K562 (cell line): ENCODE results near the gene CCDC15. TPM values are rescaled to one million over a fixed set of nuclear protein-coding genes. Genes with fewer than 3 reads are reported as not detected.

Experiments used
- BMI1 ChIP-seq: fragments of 150-350 bp; IDR thresholded peaks from 2 replicates; pipeline ENCODE4 v1.6.1; 2014; ENCODE audit warnings: low read length
- DNMT1 ChIP-seq: fragments of 450-650 bp; IDR thresholded peaks from 2 replicates; pipeline ENCODE4 v1.6.1; 2016; ENCODE audit warnings: antibody characterized with exemption, mild to moderate bottlenecking
- ETV6 ChIP-seq, 3 experiments: fragments of 150-350 bp in 1 of 3; sonication (generic) in 1 of 3; formaldehyde crosslinking in 1 of 3; IDR thresholded peaks; 2 replicates each; pipeline versions ENCODE4 v1.6.1 to v1.8.0; 2014 to 2022; ENCODE audit warnings: borderline replicate concordance in 2 of 3, low read depth in 2 of 3, antibody characterized with exemption in 1 of 3, low read length in 1 of 3, mild to moderate bottlenecking in 1 of 3, missing genetic modification reagents in 1 of 3
- KLF13 ChIP-seq: fragments of 450-650 bp; IDR thresholded peaks from 2 replicates; pipeline ENCODE4 v1.6.1; 2016; ENCODE audit warnings: missing genetic modification characterization, low read depth, mild to moderate bottlenecking, missing compliant biosample characterization, moderate library complexity, borderline replicate concordance
- NFYB ChIP-seq: IDR thresholded peaks from 2 replicates; pipeline ENCODE4 v1.6.1; 2011; ENCODE audit warnings: mild to moderate bottlenecking, moderate library complexity; ENCODE audit not compliant: insufficient read length; ENCODE audit errors: extremely low read depth
- RBM34 ChIP-seq: fragments of 200-400 bp; formaldehyde crosslinking; IDR thresholded peaks from 2 replicates; pipeline ENCODE4 v1.6.1; 2018; ENCODE audit warnings: low read length, borderline replicate concordance; ENCODE audit not compliant: insufficient read depth
- RHOXF2B ChIP-seq: fragments of 250-450 bp; sonication (Bioruptor Pico); conservative IDR thresholded peaks from 2 replicates; pipeline ENCODE4 v1.5.1; 2021
- SMARCC2 ChIP-seq: fragments of 450-650 bp; IDR thresholded peaks from 2 replicates; pipeline ENCODE4 v1.6.1; 2017; ENCODE audit warnings: antibody characterized with exemption, moderate library complexity, mild to moderate bottlenecking, low read depth
- TRIM24 ChIP-seq, 2 experiments: fragments of 450-650 bp; IDR thresholded peaks; 2 replicates each; pipeline ENCODE4 v1.6.1; 2016
- ZNF668 ChIP-seq: fragments of 250-450 bp; sonication (Bioruptor Pico); IDR thresholded peaks from 2 replicates; pipeline ENCODE4 v1.8.0; 2022; ENCODE audit warnings: mild to moderate bottlenecking, inconsistent platforms
- polyA plus RNA-seq, 8 experiments: library from polyadenylated mRNA; depleted of rRNA in 4 of 8; stranded (reverse) in 5 of 8; unstranded in 3 of 8; fragments of >200 nt; fragmentation: Nextera tagmentation in 2 of 8; fragmentation: Illumina TruSeq in 1 of 8; extraction: Ambion mirVana in 2 of 8; extraction: Trizol in 1 of 8; gene quantifications; 2 replicates each; pipeline versions ENCODE4 v1.2.1 to v1.2.3, GENCODE V29; 2011 to 2014; ENCODE audit warnings: inconsistent platforms in 1 of 8, missing spikeins in 1 of 8
- total RNA-seq, 7 experiments: library from RNA; depleted of rRNA in 6 of 7; stranded (reverse); fragments of >200 nt in 6 of 7; fragmentation: Illumina TruSeq in 2 of 7; extraction: Trizol in 2 of 7; gene quantifications; 2 replicates each; pipeline versions ENCODE4 v1.2.1 to v1.2.3, GENCODE V29; 2011 to 2021; ENCODE audit warnings: low replicate concordance in 1 of 7
- TF ChIP-seq, protein P1 (sequence below): fragments of 450-650 bp; IDR thresholded peaks from 2 replicates; pipeline ENCODE4 v1.6.1; 2016; ENCODE audit warnings: mild to moderate bottlenecking, moderate library complexity
- TF ChIP-seq, protein P2 (sequence below): fragments of 450-650 bp; formaldehyde crosslinking; conservative IDR thresholded peaks from 2 replicates; pipeline ENCODE4 v1.4.0; 2022; ENCODE audit warnings: mild to moderate bottlenecking, missing genetic modification characterization
- TF ChIP-seq, protein P3 (sequence below): fragments of 450-650 bp; IDR thresholded peaks from 2 replicates; pipeline ENCODE4 v1.6.1; 2014; ENCODE audit warnings: low read depth, mild to moderate bottlenecking, moderate library complexity, borderline replicate concordance

The CCDC15 gene
- total and polyA plus RNA-seq, 9 of the 15 experiments (the other 6 are each of a cell fraction or from before 2014, with no cell fraction given): 1.9 to 9.2 (median 3.9) TPM

DNA sequence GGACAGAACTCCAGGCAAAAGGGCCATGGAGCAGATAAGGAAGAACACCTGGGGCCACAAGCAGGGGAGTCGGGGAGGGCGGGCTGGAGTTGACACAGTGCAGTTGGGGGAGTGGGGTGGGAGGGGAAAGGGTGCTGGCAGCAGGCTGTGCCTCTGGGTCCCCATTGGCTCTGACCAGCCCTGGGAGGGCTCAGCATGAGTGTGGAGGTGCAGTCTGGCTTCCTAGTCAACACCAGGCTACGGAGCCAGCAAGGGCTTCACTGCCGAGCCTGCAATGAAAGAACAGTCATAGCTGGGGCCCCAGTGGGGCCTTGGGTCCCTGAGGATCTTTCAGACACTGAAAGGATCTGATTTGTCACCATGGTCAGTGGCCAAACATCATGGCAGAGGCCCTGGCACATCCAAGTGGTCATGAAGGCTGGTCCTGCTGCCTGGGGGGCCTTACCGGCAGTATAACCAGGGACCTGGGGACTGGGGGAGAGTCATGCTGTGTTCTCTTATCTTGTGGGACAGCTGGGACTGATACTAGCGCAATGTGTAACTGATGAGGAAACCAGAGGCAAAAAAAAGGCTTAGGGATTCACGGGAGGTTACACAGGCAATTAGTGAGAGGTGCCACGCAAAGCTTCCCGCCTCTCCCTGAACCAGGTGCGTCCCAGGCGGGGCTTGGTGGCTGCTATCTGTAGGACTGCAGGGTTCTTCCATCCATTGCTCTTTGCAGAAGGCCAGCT lies 120.7 kb downstream of the CCDC15 start (continued):
- TF ChIP-seq, protein P1, sequence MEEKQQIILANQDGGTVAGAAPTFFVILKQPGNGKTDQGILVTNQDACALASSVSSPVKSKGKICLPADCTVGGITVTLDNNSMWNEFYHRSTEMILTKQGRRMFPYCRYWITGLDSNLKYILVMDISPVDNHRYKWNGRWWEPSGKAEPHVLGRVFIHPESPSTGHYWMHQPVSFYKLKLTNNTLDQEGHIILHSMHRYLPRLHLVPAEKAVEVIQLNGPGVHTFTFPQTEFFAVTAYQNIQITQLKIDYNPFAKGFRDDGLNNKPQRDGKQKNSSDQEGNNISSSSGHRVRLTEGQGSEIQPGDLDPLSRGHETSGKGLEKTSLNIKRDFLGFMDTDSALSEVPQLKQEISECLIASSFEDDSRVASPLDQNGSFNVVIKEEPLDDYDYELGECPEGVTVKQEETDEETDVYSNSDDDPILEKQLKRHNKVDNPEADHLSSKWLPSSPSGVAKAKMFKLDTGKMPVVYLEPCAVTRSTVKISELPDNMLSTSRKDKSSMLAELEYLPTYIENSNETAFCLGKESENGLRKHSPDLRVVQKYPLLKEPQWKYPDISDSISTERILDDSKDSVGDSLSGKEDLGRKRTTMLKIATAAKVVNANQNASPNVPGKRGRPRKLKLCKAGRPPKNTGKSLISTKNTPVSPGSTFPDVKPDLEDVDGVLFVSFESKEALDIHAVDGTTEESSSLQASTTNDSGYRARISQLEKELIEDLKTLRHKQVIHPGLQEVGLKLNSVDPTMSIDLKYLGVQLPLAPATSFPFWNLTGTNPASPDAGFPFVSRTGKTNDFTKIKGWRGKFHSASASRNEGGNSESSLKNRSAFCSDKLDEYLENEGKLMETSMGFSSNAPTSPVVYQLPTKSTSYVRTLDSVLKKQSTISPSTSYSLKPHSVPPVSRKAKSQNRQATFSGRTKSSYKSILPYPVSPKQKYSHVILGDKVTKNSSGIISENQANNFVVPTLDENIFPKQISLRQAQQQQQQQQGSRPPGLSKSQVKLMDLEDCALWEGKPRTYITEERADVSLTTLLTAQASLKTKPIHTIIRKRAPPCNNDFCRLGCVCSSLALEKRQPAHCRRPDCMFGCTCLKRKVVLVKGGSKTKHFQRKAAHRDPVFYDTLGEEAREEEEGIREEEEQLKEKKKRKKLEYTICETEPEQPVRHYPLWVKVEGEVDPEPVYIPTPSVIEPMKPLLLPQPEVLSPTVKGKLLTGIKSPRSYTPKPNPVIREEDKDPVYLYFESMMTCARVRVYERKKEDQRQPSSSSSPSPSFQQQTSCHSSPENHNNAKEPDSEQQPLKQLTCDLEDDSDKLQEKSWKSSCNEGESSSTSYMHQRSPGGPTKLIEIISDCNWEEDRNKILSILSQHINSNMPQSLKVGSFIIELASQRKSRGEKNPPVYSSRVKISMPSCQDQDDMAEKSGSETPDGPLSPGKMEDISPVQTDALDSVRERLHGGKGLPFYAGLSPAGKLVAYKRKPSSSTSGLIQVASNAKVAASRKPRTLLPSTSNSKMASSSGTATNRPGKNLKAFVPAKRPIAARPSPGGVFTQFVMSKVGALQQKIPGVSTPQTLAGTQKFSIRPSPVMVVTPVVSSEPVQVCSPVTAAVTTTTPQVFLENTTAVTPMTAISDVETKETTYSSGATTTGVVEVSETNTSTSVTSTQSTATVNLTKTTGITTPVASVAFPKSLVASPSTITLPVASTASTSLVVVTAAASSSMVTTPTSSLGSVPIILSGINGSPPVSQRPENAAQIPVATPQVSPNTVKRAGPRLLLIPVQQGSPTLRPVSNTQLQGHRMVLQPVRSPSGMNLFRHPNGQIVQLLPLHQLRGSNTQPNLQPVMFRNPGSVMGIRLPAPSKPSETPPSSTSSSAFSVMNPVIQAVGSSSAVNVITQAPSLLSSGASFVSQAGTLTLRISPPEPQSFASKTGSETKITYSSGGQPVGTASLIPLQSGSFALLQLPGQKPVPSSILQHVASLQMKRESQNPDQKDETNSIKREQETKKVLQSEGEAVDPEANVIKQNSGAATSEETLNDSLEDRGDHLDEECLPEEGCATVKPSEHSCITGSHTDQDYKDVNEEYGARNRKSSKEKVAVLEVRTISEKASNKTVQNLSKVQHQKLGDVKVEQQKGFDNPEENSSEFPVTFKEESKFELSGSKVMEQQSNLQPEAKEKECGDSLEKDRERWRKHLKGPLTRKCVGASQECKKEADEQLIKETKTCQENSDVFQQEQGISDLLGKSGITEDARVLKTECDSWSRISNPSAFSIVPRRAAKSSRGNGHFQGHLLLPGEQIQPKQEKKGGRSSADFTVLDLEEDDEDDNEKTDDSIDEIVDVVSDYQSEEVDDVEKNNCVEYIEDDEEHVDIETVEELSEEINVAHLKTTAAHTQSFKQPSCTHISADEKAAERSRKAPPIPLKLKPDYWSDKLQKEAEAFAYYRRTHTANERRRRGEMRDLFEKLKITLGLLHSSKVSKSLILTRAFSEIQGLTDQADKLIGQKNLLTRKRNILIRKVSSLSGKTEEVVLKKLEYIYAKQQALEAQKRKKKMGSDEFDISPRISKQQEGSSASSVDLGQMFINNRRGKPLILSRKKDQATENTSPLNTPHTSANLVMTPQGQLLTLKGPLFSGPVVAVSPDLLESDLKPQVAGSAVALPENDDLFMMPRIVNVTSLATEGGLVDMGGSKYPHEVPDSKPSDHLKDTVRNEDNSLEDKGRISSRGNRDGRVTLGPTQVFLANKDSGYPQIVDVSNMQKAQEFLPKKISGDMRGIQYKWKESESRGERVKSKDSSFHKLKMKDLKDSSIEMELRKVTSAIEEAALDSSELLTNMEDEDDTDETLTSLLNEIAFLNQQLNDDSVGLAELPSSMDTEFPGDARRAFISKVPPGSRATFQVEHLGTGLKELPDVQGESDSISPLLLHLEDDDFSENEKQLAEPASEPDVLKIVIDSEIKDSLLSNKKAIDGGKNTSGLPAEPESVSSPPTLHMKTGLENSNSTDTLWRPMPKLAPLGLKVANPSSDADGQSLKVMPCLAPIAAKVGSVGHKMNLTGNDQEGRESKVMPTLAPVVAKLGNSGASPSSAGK: peak; percentile 18; the same call in 1 of the 2 replicates
- TF ChIP-seq SMARCC2 (peak; percentile 71), NFYB (no peak), DNMT1 (no peak), RBM34 (no peak), BMI1 (no peak), RHOXF2B (CRISPR knock-in tag) (no peak), KLF13 (tag) (no peak), ZNF668 (CRISPR knock-in tag) (no peak), ETV6 (IDR thresholded peaks at IDR 0.05; ENCODE audit: borderline replicate concordance in 1 of 2, low read depth in 2 of 2, low read length in 1 of 2) (no peak), ETV6 (CRISPR knock-in tag; IDR thresholded peaks at IDR 0.05; ENCODE audit: borderline replicate concordance) (no peak), TRIM24 (IDR thresholded peaks at IDR 0.05) (peak; percentile 73 to 79)
- TF ChIP-seq, protein P2, sequence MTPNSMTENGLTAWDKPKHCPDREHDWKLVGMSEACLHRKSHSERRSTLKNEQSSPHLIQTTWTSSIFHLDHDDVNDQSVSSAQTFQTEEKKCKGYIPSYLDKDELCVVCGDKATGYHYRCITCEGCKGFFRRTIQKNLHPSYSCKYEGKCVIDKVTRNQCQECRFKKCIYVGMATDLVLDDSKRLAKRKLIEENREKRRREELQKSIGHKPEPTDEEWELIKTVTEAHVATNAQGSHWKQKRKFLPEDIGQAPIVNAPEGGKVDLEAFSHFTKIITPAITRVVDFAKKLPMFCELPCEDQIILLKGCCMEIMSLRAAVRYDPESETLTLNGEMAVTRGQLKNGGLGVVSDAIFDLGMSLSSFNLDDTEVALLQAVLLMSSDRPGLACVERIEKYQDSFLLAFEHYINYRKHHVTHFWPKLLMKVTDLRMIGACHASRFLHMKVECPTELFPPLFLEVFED (CRISPR knock-in tag): no peak
- TF ChIP-seq, protein P3, sequence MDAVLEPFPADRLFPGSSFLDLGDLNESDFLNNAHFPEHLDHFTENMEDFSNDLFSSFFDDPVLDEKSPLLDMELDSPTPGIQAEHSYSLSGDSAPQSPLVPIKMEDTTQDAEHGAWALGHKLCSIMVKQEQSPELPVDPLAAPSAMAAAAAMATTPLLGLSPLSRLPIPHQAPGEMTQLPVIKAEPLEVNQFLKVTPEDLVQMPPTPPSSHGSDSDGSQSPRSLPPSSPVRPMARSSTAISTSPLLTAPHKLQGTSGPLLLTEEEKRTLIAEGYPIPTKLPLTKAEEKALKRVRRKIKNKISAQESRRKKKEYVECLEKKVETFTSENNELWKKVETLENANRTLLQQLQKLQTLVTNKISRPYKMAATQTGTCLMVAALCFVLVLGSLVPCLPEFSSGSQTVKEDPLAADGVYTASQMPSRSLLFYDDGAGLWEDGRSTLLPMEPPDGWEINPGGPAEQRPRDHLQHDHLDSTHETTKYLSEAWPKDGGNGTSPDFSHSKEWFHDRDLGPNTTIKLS: no peak
